CD14-positive monocyte (primary cell): ENCODE data around the gene YIF1B. TPM values are rescaled to one million over a fixed set of nuclear protein-coding genes. Genes with fewer than 3 reads are reported as not detected.

Source experiments
- DNase-seq, 3 donors: peaks; one replicate each; pipeline ENCODE4 v3.0.0-alpha.2; 2011 to 2022
- H2AFZ ChIP-seq: 2 replicates; pipeline ENCODE4 v1.6.0; 2012; ENCODE audit warnings: mild to moderate bottlenecking, low read depth, low read length, inconsistent platforms; ENCODE audit not compliant: insufficient read depth, poor library complexity, severe bottlenecking
- H3K27ac ChIP-seq, 2 donors: 1 replicate in 1 of 2; 2 replicates in 1 of 2; pipeline ENCODE4 v1.5.1; 2012 to 2013; ENCODE audit warnings: low read length in 2 of 2, control low read depth in 1 of 2, inconsistent platforms in 1 of 2, low read depth in 1 of 2, mild to moderate bottlenecking in 1 of 2
- H3K27me3 ChIP-seq, 2 donors: one replicate each; pipeline versions ENCODE4 v1.6.0 to v1.6.1; 2011 to 2013; ENCODE audit warnings: low read length in 2 of 2; ENCODE audit not compliant: control insufficient read depth in 2 of 2, insufficient read depth in 2 of 2
- H3K36me3 ChIP-seq, 2 donors: replicated peaks in 1 of 2; 1 replicate in 1 of 2; 2 replicates in 1 of 2; pipeline versions ENCODE4 v1.5.1 to v1.6.1; 2012 to 2013; ENCODE audit warnings: low read length in 2 of 2, control low read depth in 1 of 2, inconsistent platforms in 1 of 2, mild to moderate bottlenecking in 1 of 2; ENCODE audit not compliant: insufficient read depth in 2 of 2, control insufficient read depth in 1 of 2
- H3K4me1 ChIP-seq, 2 donors: 1 replicate in 1 of 2; 2 replicates in 1 of 2; pipeline versions ENCODE4 v1.5.1 to v1.6.1; 2012 to 2013; ENCODE audit warnings: low read length in 2 of 2, control low read depth in 1 of 2, inconsistent platforms in 1 of 2, mild to moderate bottlenecking in 1 of 2, moderate library complexity in 1 of 2; ENCODE audit not compliant: insufficient read depth in 2 of 2, control insufficient read depth in 1 of 2
- H3K4me2 ChIP-seq: replicated peaks from 2 replicates; pipeline ENCODE3; 2012; ENCODE audit warnings: low read length, moderate library complexity, mild to moderate bottlenecking; ENCODE audit not compliant: poor library complexity, severe bottlenecking; ENCODE audit errors: extremely low read depth
- H3K4me3 ChIP-seq, 3 experiments: fragments of 200-600 bp in 1 of 3; sonication (generic) in 1 of 3; replicated peaks in 1 of 3; 1 replicate in 2 of 3; 2 replicates in 1 of 3; pipeline ENCODE4 v1.5.1; 2011 to 2013; ENCODE audit warnings: low read length in 3 of 3, mild to moderate bottlenecking in 3 of 3, control low read depth in 2 of 3, low read depth in 2 of 3, inconsistent platforms in 1 of 3, moderate library complexity in 1 of 3
- H3K79me2 ChIP-seq: 2 replicates; pipeline ENCODE4 v1.6.0; 2012; ENCODE audit warnings: mild to moderate bottlenecking, control low read depth, inconsistent platforms, low read length, moderate library complexity; ENCODE audit not compliant: insufficient read depth
- H3K9ac ChIP-seq: 2 replicates; pipeline ENCODE4 v1.6.0; 2017; ENCODE audit warnings: low read length, mild to moderate bottlenecking; ENCODE audit not compliant: insufficient read depth, poor library complexity, severe bottlenecking
- H3K9me3 ChIP-seq, 2 donors: replicated peaks in 1 of 2; 1 replicate in 1 of 2; 2 replicates in 1 of 2; pipeline versions ENCODE4 v1.5.1 to v1.6.1; 2012 to 2013; ENCODE audit warnings: low read length in 2 of 2, control low read depth in 1 of 2; ENCODE audit not compliant: control insufficient read depth in 1 of 2, insufficient read depth in 1 of 2
- H4K20me1 ChIP-seq: 2 replicates; pipeline ENCODE4 v1.6.0; 2012; ENCODE audit warnings: mild to moderate bottlenecking, low read length, control low read depth, moderate library complexity; ENCODE audit not compliant: insufficient read depth
- H3K27ac Mint-ChIP-seq, 7 donors: one replicate each; pipeline ENCODE4 v1.8.0; 2020; ENCODE audit warnings: mild to moderate bottlenecking in 7 of 7, mixed read lengths in 7 of 7, moderate library complexity in 6 of 7, inconsistent platforms in 2 of 7
- H3K27me3 Mint-ChIP-seq, 3 donors: one replicate each; pipeline ENCODE4 v1.8.0; 2021 to 2022; ENCODE audit warnings: low read depth in 3 of 3, mild to moderate bottlenecking in 3 of 3, mixed read lengths in 3 of 3, moderate library complexity in 3 of 3, inconsistent platforms in 1 of 3
- H3K36me3 Mint-ChIP-seq, 2 donors: one replicate each; pipeline ENCODE4 v1.8.0; 2020; ENCODE audit warnings: mixed read lengths in 2 of 2, inconsistent platforms in 1 of 2, mild to moderate bottlenecking in 1 of 2
- H3K4me1 Mint-ChIP-seq: one replicate; pipeline ENCODE4 v1.8.0; 2020; ENCODE audit warnings: mild to moderate bottlenecking, mixed read lengths
- H3K4me3 Mint-ChIP-seq, 2 donors: one replicate each; pipeline ENCODE4 v1.8.0; 2020; ENCODE audit warnings: mild to moderate bottlenecking in 2 of 2, mixed read lengths in 2 of 2, moderate library complexity in 1 of 2
- H3K9me3 Mint-ChIP-seq, 7 donors: one replicate each; pipeline ENCODE4 v1.8.0; 2020 to 2022; ENCODE audit warnings: mixed read lengths in 7 of 7, mild to moderate bottlenecking in 6 of 7, moderate library complexity in 6 of 7, inconsistent platforms in 2 of 7
- WGBS: methylation state at CpG from one replicate; pipeline ENCODE4 v1.1.5; 2013; ENCODE audit warnings: missing lambda C conversion rate; ENCODE audit not compliant: insufficient coverage; 5-methylcytosine and 5-hydroxymethylcytosine counted together
- intact Hi-C, 2 donors: fragments of 100-400 bp; cut with micrococcal nuclease; formaldehyde crosslinking; loops; one replicate each; pipeline versions ENCODE4 v1.15.0 to v1.15.1; 2023
- polyA plus RNA-seq, 3 donors: library from polyadenylated mRNA; depleted of rRNA in 1 of 3; unstranded in 2 of 3; stranded (reverse) in 1 of 3; fragments of 300-500 nt in 2 of 3; fragments of >200 nt in 1 of 3; fragmentation: Illumina TruSeq in 2 of 3; gene quantifications; 1 replicate in 2 of 3; 2 replicates in 1 of 3; pipeline ENCODE4 v1.2.3, GENCODE V29; 2012 to 2021
- TF ChIP-seq, protein P1 (sequence below): fragments of 200-600 bp; IDR thresholded peaks from one replicate; pipeline ENCODE4 v1.8.0; 2022; ENCODE audit warnings: antibody characterized with exemption, mild to moderate bottlenecking

YIF1B gene
- polyA plus RNA-seq, 3 donors, result 79.4 to 90.5 (median 86.1) TPM

DNA sequence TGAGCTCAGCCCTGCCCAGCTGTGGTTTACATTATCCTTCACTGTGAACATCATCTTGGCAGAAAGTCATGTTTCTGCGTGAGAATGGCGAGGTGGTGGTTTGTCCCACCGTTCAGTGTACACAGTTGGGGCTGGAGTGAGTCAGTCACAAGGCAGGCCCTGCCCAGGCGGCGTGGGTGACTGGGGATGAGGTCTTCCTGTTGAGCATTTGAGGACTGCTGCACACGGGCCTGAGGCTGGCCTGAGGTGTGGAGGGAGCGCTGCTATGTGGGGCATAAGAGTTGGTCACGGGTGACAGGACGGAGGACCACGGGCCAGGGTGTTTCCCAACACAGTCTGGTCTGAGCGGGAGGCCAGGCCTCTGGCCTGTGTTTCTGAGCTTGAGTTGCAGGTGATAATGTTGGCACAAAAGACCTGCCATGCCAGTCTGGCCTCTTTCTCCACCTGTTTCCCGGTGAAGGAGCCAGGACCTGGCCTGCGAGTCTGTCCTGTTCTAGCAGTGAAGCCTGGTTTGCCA, 25.1 kb downstream of the YIF1B start:
- TF ChIP-seq, protein P1, sequence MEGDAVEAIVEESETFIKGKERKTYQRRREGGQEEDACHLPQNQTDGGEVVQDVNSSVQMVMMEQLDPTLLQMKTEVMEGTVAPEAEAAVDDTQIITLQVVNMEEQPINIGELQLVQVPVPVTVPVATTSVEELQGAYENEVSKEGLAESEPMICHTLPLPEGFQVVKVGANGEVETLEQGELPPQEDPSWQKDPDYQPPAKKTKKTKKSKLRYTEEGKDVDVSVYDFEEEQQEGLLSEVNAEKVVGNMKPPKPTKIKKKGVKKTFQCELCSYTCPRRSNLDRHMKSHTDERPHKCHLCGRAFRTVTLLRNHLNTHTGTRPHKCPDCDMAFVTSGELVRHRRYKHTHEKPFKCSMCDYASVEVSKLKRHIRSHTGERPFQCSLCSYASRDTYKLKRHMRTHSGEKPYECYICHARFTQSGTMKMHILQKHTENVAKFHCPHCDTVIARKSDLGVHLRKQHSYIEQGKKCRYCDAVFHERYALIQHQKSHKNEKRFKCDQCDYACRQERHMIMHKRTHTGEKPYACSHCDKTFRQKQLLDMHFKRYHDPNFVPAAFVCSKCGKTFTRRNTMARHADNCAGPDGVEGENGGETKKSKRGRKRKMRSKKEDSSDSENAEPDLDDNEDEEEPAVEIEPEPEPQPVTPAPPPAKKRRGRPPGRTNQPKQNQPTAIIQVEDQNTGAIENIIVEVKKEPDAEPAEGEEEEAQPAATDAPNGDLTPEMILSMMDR, result no peak
- H3K4me2 ChIP-seq, result no peak overlapping the region
- H3K27me3 ChIP-seq, result no peaks in the 10 kb centered on the region
- H2AFZ ChIP-seq, result no peak overlapping the region
- no peaks in the 10 kb centered on the region for H4K20me1 ChIP-seq
- Mint-ChIP-seq H3K9me3 (peaks cover 0 to 2% (median 0%) of the 10 kb centered on the region in 7 donors), H3K27me3 (peaks cover 1 to 10% (median 4%) of the 10 kb centered on the region in 3 donors), H3K4me3 (no peak overlapping the region), H3K4me1 (peaks cover 31% of the 10 kb centered on the region), H3K27ac (no peak overlapping the region), H3K36me3 (peaks cover 49 to 64% of the 10 kb centered on the region in 2 donors)
- H3K27ac ChIP-seq, result no peak overlapping the region
- no peaks in the 10 kb centered on the region for H3K9me3 ChIP-seq
- intact Hi-C loops, result no loop called here
- H3K9ac ChIP-seq, result no peak overlapping the region
- DNase-seq, result no peak
- H3K79me2 ChIP-seq, result no peaks in the 10 kb centered on the region
- peaks cover 28 to 41% of the 10 kb centered on the region in 2 donors for H3K36me3 ChIP-seq
- H3K4me1 ChIP-seq, result peaks cover 35 to 39% of the 10 kb centered on the region in 2 donors
- WGBS, result 82% methylated on average over 10 of the region's 13 CpGs
- no peak overlapping the region for H3K4me3 ChIP-seq

DNA sequence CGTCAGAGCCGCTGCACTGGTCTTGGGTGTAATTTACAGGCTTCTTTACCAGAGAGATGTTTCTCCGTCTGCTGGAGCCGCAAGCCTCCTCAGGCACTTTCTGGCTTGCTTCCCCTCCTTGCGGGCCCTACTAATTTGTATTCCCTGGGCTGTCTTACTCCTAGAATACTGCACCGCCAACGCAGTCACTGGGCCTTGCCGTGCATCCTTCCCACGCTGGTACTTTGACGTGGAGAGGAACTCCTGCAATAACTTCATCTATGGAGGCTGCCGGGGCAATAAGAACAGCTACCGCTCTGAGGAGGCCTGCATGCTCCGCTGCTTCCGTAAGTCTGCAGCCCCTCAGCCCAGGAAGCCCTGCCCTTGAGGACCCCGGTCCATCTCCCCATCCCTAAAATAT, 25.8 kb downstream of the YIF1B start:
- Histone ChIP-seq H3K36me3 (peaks cover 28 to 45% of the 10 kb centered on the region in 2 donors), H3K9me3 (no peaks in the 10 kb centered on the region), H3K27ac (no peak overlapping the region), H3K4me3 (no peak overlapping the region), H3K79me2 (no peaks in the 10 kb centered on the region), H3K4me2 (no peak overlapping the region), H3K9ac (no peak overlapping the region), H2AFZ (no peak overlapping the region), H4K20me1 (no peaks in the 10 kb centered on the region), H3K27me3 (no peaks in the 10 kb centered on the region), H3K4me1 (peaks cover 41 to 43% of the 10 kb centered on the region in 2 donors)
- Mint-ChIP-seq H3K27ac (no peak overlapping the region), H3K9me3 (peaks cover 0 to 2% (median 0%) of the 10 kb centered on the region in 7 donors), H3K27me3 (peaks cover 1 to 9% (median 3%) of the 10 kb centered on the region in 3 donors), H3K4me3 (no peak overlapping the region), H3K36me3 (peaks cover 55 to 70% of the 10 kb centered on the region in 2 donors), H3K4me1 (peaks cover 37% of the 10 kb centered on the region)
- intact Hi-C loops, result no loop called here
- WGBS, result 100% methylated on average over 7 of the region's 15 CpGs
- no peak for DNase-seq
- TF ChIP-seq, protein P1, result no peak
